SK-N-SH (cell line): ENCODE results near the gene CAST. TPM values are rescaled to one million over a fixed set of nuclear protein-coding genes. Genes with fewer than 3 reads are reported as not detected.

Experiments
- CTCF ChIA-PET: fragments of 300-600, 350-600 bp; formaldehyde crosslinking; extraction: SDS; loops from one replicate; lab custom pipeline; 2021; lab: Yijun Ruan, JAX
- POLR2A ChIA-PET: fragments of 350-600 bp; sonication (Branson Sonifier 250); formaldehyde crosslinking; extraction: SDS; loops from one replicate; lab custom pipeline; 2020; ENCODE audit warnings: antibody characterized with exemption, inconsistent platforms; lab: Yijun Ruan, JAX
- DNase-seq: peaks from one replicate; pipeline ENCODE4 v3.0.0; 2012
- H2AFZ ChIP-seq: fragments of 200-600 bp; sonication (generic); 2 replicates; pipeline ENCODE4 v1.8.1; 2016; ENCODE audit warnings: antibody characterized with exemption, mild to moderate bottlenecking, low read depth
- H3F3A ChIP-seq: fragments of 200-600 bp; sonication (generic); replicated peaks from 2 replicates; pipeline ENCODE3; 2016; ENCODE audit warnings: antibody characterized with exemption, mild to moderate bottlenecking; ENCODE audit not compliant: insufficient read depth
- H3K27ac ChIP-seq, 2 experiments: fragments of 200-500 bp in 1 of 2; fragments of 200-600 bp in 1 of 2; sonication (Bioruptor generic) in 1 of 2; sonication (generic), shearing (Covaris generic) in 1 of 2; 2 replicates each; pipeline versions ENCODE4 v1.5.1 to v1.6.1; 2014 to 2016; ENCODE audit warnings: low read depth in 2 of 2, inconsistent platforms in 1 of 2, low read length in 1 of 2, mild to moderate bottlenecking in 1 of 2, mixed read lengths in 1 of 2
- H3K27me3 ChIP-seq: fragments of 200-600 bp; sonication (generic), shearing (Covaris generic); 2 replicates; pipeline ENCODE4 v1.6.1; 2016; ENCODE audit warnings: mixed run types; ENCODE audit not compliant: insufficient read depth
- H3K36me3 ChIP-seq, 2 experiments: fragments of 200-500 bp in 1 of 2; fragments of 200-600 bp in 1 of 2; sonication (Bioruptor generic) in 1 of 2; sonication (generic) in 1 of 2; replicated peaks in 1 of 2; 2 replicates each; pipeline versions ENCODE3 to v1.5.1; 2014 to 2016; ENCODE audit warnings: low read length in 1 of 2, mild to moderate bottlenecking in 1 of 2; ENCODE audit not compliant: insufficient read depth in 2 of 2, control insufficient read depth in 1 of 2
- H3K4me1 ChIP-seq, 2 experiments: fragments of 200-500 bp in 1 of 2; fragments of 200-600 bp in 1 of 2; sonication (Bioruptor generic) in 1 of 2; sonication (generic), shearing (Covaris generic) in 1 of 2; 2 replicates each; pipeline versions ENCODE4 v1.5.1 to v1.6.1; 2014 to 2016; ENCODE audit warnings: low read depth in 1 of 2, low read length in 1 of 2, mixed run types in 1 of 2; ENCODE audit not compliant: insufficient read depth in 2 of 2, control insufficient read depth in 1 of 2
- H3K4me2 ChIP-seq: fragments of 200-600 bp; sonication (generic), shearing (Covaris generic); 2 replicates; pipeline ENCODE4 v1.6.1; 2017; ENCODE audit warnings: mixed run types
- H3K4me3 ChIP-seq, 2 experiments: fragments of 200-500 bp in 1 of 2; fragments of 200-600 bp in 1 of 2; sonication (Bioruptor generic) in 1 of 2; sonication (generic), shearing (Covaris generic) in 1 of 2; 2 replicates each; pipeline versions ENCODE4 v1.5.1 to v1.8.1; 2014 to 2016; ENCODE audit warnings: low read depth in 2 of 2, inconsistent platforms in 1 of 2, low read length in 1 of 2, mild to moderate bottlenecking in 1 of 2, mixed read lengths in 1 of 2, moderate library complexity in 1 of 2
- H3K79me2 ChIP-seq: fragments of 200-600 bp; sonication (generic); 2 replicates; pipeline ENCODE4 v1.8.1; 2017; ENCODE audit warnings: mild to moderate bottlenecking; ENCODE audit not compliant: insufficient read depth
- H3K9ac ChIP-seq: fragments of 200-600 bp; sonication (generic); 2 replicates; pipeline ENCODE4 v1.6.1; 2017; ENCODE audit warnings: mixed run types
- H3K9me2 ChIP-seq: fragments of 200-600 bp; sonication (generic); 2 replicates; pipeline ENCODE4 v1.6.1; 2017; ENCODE audit warnings: mixed run types
- H3K9me3 ChIP-seq: fragments of 200-600 bp; sonication (generic); 2 replicates; pipeline ENCODE4 v1.6.1; 2017; ENCODE audit warnings: mixed run types, mild to moderate bottlenecking, moderate library complexity
- H4K20me1 ChIP-seq: fragments of 200-600 bp; sonication (generic); 2 replicates; pipeline ENCODE4 v1.6.1; 2017; ENCODE audit warnings: mild to moderate bottlenecking, mixed run types; ENCODE audit not compliant: insufficient read depth
- ELF1 ChIP-seq: IDR thresholded peaks from 2 replicates; pipeline ENCODE4 v1.4.0; 2012
- EP300 ChIP-seq, 2 experiments: IDR thresholded peaks; 2 replicates each; pipeline versions ENCODE4 v1.4.0 to v1.6.1; 2012; ENCODE audit warnings: borderline replicate concordance in 1 of 2, low read depth in 1 of 2, low read length in 1 of 2
- EZH2phosphoT487 ChIP-seq: fragments of 200-600 bp; sonication (generic); IDR thresholded peaks from 2 replicates; pipeline ENCODE4 v1.6.1; 2017; ENCODE audit warnings: low read depth, mixed run types, mild to moderate bottlenecking, antibody characterized with exemption, moderate library complexity, borderline replicate concordance
- FOSL2 ChIP-seq: IDR thresholded peaks from 2 replicates; pipeline ENCODE4 v1.4.0; 2012; ENCODE audit warnings: low read depth, mild to moderate bottlenecking, moderate library complexity, borderline replicate concordance
- FOXJ3 ChIP-seq: sonication (generic); formaldehyde crosslinking; IDR thresholded peaks from 2 replicates; pipeline ENCODE4 v1.5.1; 2020; ENCODE audit warnings: mild to moderate bottlenecking, missing genetic modification reagents
- GATA2 ChIP-seq: sonication (generic); formaldehyde crosslinking; IDR thresholded peaks from 2 replicates; pipeline ENCODE4 v1.5.0; 2020; ENCODE audit warnings: mild to moderate bottlenecking, missing genetic modification reagents
- MEF2A ChIP-seq: IDR thresholded peaks from 2 replicates; pipeline ENCODE4 v1.4.0; 2012; ENCODE audit warnings: low read depth, borderline replicate concordance
- NFIC ChIP-seq: IDR thresholded peaks from 2 replicates; pipeline ENCODE4 v1.4.0; 2012; ENCODE audit warnings: borderline replicate concordance
- NRF1 ChIP-seq: IDR thresholded peaks from 2 replicates; pipeline ENCODE4 v1.6.1; 2012; ENCODE audit warnings: low read depth, mild to moderate bottlenecking, low read length
- POLR2AphosphoS5 ChIP-seq: IDR thresholded peaks from 2 replicates; pipeline ENCODE4 v1.6.1; 2012; ENCODE audit warnings: low read depth, low read length
- RAD21 ChIP-seq: IDR thresholded peaks from 2 replicates; pipeline ENCODE4 v1.6.1; 2012; ENCODE audit warnings: mild to moderate bottlenecking, low read length
- TAF1 ChIP-seq: IDR thresholded peaks from 2 replicates; pipeline ENCODE4 v1.6.1; 2012; ENCODE audit warnings: low read depth, mild to moderate bottlenecking, low read length, moderate library complexity, borderline replicate concordance
- TCF12 ChIP-seq: IDR thresholded peaks from 2 replicates; pipeline ENCODE4 v1.4.0; 2012
- WGBS: methylation state at CpG from one replicate; pipeline ENCODE4 v1.1.6; 2017; ENCODE audit warnings: low lambda C conversion rate; 5-methylcytosine and 5-hydroxymethylcytosine counted together
- polyA plus RNA-seq, 3 experiments: library from polyadenylated mRNA; depleted of rRNA; stranded (reverse); fragments of >200 nt; gene quantifications; 2 replicates each; pipeline ENCODE4 v1.2.3, GENCODE V29; 2012
- TF ChIP-seq, protein P1 (sequence below): IDR thresholded peaks from 2 replicates; pipeline ENCODE4 v1.6.1; 2012; ENCODE audit warnings: mild to moderate bottlenecking, low read depth, low read length, moderate library complexity
- TF ChIP-seq, protein P2 (sequence below): IDR thresholded peaks from 2 replicates; pipeline ENCODE4 v1.4.0; 2012; ENCODE audit warnings: low read depth, borderline replicate concordance
- TF ChIP-seq, protein P3 (sequence below): IDR thresholded peaks from 2 replicates; pipeline ENCODE4; 2012

CAST gene
- polyA plus RNA-seq, 1 of the 3 experiments (the other 2 are of a cell fraction): 82.9 TPM

DNA sequence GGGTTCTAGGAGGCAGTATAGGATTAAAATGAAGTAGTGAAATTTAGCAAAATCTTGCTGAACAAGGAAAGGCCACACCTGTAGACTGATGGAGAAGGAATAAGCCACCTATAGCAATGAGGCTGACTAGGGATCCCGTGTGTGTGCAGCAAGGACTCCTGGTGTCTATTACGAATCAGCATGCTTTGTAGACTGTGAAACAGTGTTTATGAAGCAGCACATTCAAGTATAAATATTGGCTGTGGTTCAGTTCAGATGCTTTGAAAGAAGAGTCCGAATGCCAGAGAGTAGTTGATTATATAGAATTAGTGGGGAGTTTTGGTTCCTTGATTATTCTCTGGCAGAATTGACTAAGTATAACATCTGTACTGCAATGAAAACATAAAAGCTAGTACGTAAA, 41.8 kb downstream of the CAST start:
- DNase-seq: no peak
- Histone ChIP-seq H3K79me2 (peaks cover 60% of the 10 kb centered on the region), H3K9me3 (no peaks in the 10 kb centered on the region), H3F3A (peaks cover 33% of the 10 kb centered on the region), H3K36me3 (no peaks in the 10 kb centered on the region), H4K20me1 (peaks cover 36% of the 10 kb centered on the region), H3K4me1 (peaks cover 9 to 20% of the 10 kb centered on the region in 2 experiments; a peak in 3 of 4 replicates), H2AFZ (no peak overlapping the region), H3K27me3 (no peaks in the 10 kb centered on the region), H3K4me2 (peak overlapping the region; percentile 93), H3K4me3 (peak overlapping the region in 1 of 2 experiments; percentile 69; a peak in 2 of 4 replicates), H3K9ac (0 out of 2 replicates have a peak overlapping the region, but pooled peaks have one; percentile 82), H3K27ac (peak overlapping the region in 1 of 2 experiments; percentile 89; a peak in 1 of 4 replicates), H3K9me2 (no peaks in the 10 kb centered on the region)
- WGBS: 88% methylated on average over 4 of the region's 4 CpGs
- POLR2A ChIA-PET: no interaction called here
- TF ChIP-seq EP300 (IDR thresholded peaks at IDR 0.05; ENCODE audit: borderline replicate concordance in 1 of 2, low read depth in 1 of 2, low read length in 1 of 2) (no peak), RAD21 (no peak), GATA2 (CRISPR knock-in tag) (no peak), ELF1 (no peak), FOXJ3 (no peak), TAF1 (no peak), FOSL2 (no peak), NRF1 (no peak), NFIC (no peak), EZH2phosphoT487 (no peak), POLR2AphosphoS5 (no peak), TCF12 (no peak), MEF2A (no peak)
- TF ChIP-seq, protein P1, sequence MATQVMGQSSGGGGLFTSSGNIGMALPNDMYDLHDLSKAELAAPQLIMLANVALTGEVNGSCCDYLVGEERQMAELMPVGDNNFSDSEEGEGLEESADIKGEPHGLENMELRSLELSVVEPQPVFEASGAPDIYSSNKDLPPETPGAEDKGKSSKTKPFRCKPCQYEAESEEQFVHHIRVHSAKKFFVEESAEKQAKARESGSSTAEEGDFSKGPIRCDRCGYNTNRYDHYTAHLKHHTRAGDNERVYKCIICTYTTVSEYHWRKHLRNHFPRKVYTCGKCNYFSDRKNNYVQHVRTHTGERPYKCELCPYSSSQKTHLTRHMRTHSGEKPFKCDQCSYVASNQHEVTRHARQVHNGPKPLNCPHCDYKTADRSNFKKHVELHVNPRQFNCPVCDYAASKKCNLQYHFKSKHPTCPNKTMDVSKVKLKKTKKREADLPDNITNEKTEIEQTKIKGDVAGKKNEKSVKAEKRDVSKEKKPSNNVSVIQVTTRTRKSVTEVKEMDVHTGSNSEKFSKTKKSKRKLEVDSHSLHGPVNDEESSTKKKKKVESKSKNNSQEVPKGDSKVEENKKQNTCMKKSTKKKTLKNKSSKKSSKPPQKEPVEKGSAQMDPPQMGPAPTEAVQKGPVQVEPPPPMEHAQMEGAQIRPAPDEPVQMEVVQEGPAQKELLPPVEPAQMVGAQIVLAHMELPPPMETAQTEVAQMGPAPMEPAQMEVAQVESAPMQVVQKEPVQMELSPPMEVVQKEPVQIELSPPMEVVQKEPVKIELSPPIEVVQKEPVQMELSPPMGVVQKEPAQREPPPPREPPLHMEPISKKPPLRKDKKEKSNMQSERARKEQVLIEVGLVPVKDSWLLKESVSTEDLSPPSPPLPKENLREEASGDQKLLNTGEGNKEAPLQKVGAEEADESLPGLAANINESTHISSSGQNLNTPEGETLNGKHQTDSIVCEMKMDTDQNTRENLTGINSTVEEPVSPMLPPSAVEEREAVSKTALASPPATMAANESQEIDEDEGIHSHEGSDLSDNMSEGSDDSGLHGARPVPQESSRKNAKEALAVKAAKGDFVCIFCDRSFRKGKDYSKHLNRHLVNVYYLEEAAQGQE: no peak
- TF ChIP-seq, protein P2, sequence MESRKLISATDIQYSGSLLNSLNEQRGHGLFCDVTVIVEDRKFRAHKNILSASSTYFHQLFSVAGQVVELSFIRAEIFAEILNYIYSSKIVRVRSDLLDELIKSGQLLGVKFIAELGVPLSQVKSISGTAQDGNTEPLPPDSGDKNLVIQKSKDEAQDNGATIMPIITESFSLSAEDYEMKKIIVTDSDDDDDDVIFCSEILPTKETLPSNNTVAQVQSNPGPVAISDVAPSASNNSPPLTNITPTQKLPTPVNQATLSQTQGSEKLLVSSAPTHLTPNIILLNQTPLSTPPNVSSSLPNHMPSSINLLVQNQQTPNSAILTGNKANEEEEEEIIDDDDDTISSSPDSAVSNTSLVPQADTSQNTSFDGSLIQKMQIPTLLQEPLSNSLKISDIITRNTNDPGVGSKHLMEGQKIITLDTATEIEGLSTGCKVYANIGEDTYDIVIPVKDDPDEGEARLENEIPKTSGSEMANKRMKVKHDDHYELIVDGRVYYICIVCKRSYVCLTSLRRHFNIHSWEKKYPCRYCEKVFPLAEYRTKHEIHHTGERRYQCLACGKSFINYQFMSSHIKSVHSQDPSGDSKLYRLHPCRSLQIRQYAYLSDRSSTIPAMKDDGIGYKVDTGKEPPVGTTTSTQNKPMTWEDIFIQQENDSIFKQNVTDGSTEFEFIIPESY: no peak
- TF ChIP-seq, protein P3, sequence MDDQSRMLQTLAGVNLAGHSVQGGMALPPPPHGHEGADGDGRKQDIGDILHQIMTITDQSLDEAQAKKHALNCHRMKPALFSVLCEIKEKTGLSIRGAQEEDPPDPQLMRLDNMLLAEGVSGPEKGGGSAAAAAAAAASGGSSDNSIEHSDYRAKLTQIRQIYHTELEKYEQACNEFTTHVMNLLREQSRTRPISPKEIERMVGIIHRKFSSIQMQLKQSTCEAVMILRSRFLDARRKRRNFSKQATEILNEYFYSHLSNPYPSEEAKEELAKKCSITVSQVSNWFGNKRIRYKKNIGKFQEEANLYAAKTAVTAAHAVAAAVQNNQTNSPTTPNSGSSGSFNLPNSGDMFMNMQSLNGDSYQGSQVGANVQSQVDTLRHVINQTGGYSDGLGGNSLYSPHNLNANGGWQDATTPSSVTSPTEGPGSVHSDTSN: no peak
- CTCF ChIA-PET: interaction anchor here (1.7 kb wide), 1 partner anchor 102 kb away, joined by 3 read pairs; no protein-coding TSS in a partner anchor
